HEK293 (cell line): ENCODE results near the gene LRIF1.
A peak's percentile ranks its signal among the peaks of the same experiment; 100 is the strongest.

ENCODE experiments used
- CTCF ChIA-PET: fragments of 350-600 bp; formaldehyde crosslinking; extraction: SDS; loops from one replicate; lab custom pipeline; 2021; ENCODE audit warnings: antibody characterized with exemption; lab: Yijun Ruan, JAX
- POLR2A ChIA-PET: fragments of 300-600 bp; formaldehyde crosslinking; extraction: SDS; loops from one replicate; lab custom pipeline; 2020; ENCODE audit warnings: antibody characterized with exemption, inconsistent platforms; lab: Yijun Ruan, JAX
- H3K27ac ChIP-seq: fragments of 200-500 bp; sonication (Bioruptor generic); 2 replicates; pipeline ENCODE4 v1.5.1; 2014; ENCODE audit warnings: low read depth, low read length, control low read depth, inconsistent platforms; ENCODE audit errors: extremely low read depth
- H3K36me3 ChIP-seq, 2 experiments: fragments of 200-500 bp in 1 of 2; sonication (Bioruptor generic) in 1 of 2; 1 replicate in 1 of 2; 2 replicates in 1 of 2; pipeline ENCODE4 v1.5.1; 2014 to 2017; ENCODE audit warnings: inconsistent platforms in 2 of 2, low read length in 2 of 2; ENCODE audit not compliant: control insufficient read depth in 2 of 2, insufficient read depth in 1 of 2
- H3K4me1 ChIP-seq: fragments of 200-500 bp; sonication (Bioruptor generic); 2 replicates; pipeline ENCODE4 v1.5.1; 2014; ENCODE audit warnings: mild to moderate bottlenecking, low read length, inconsistent platforms; ENCODE audit not compliant: control insufficient read depth, insufficient read depth
- H3K4me3 ChIP-seq: 2 replicates; pipeline ENCODE4 v1.5.1; 2011; ENCODE audit warnings: low read depth, mild to moderate bottlenecking, control low read depth, low read length, moderate library complexity
- H3K9me3 ChIP-seq: fragments of 200-500 bp; sonication (Bioruptor generic); 2 replicates; pipeline ENCODE4 v1.5.1; 2014; ENCODE audit warnings: low read depth, low read length, inconsistent platforms; ENCODE audit not compliant: control insufficient read depth, insufficient read depth
- GLI4 ChIP-seq: fragments of 450-650 bp; formaldehyde crosslinking; IDR thresholded peaks from 2 replicates; pipeline ENCODE4 v1.5.1; 2016; ENCODE audit warnings: missing biosample characterization, missing genetic modification characterization
- GLIS1 ChIP-seq: fragments of 450-650 bp; formaldehyde crosslinking; IDR thresholded peaks from 2 replicates; pipeline ENCODE4 v1.5.1; 2016; ENCODE audit warnings: missing biosample characterization, missing genetic modification characterization
- HOXD13 ChIP-seq: sonication (generic); formaldehyde crosslinking; IDR thresholded peaks from 2 replicates; pipeline ENCODE4 v1.8.0; 2022; ENCODE audit warnings: missing genetic modification reagents, borderline replicate concordance
- KLF8 ChIP-seq: fragments of 450-650 bp; formaldehyde crosslinking; IDR thresholded peaks from 2 replicates; pipeline ENCODE4 v1.5.1; 2016; ENCODE audit warnings: missing biosample characterization, missing genetic modification characterization
- MYNN ChIP-seq: fragments of 450-650 bp; formaldehyde crosslinking; IDR thresholded peaks from 2 replicates; pipeline ENCODE4 v1.5.1; 2016; ENCODE audit warnings: missing biosample characterization, missing genetic modification characterization, borderline replicate concordance
- ZBTB11 ChIP-seq: fragments of 450-650 bp; formaldehyde crosslinking; conservative IDR thresholded peaks from 2 replicates; pipeline ENCODE4 v1.5.1; 2016; ENCODE audit warnings: low read depth, missing biosample characterization, missing genetic modification characterization
- ZBTB20 ChIP-seq: fragments of 450-650 bp; formaldehyde crosslinking; IDR thresholded peaks from 2 replicates; pipeline ENCODE4 v1.5.1; 2016; ENCODE audit warnings: missing biosample characterization, missing genetic modification characterization
- ZBTB48 ChIP-seq: fragments of 450-650 bp; formaldehyde crosslinking; IDR thresholded peaks from 2 replicates; pipeline ENCODE4 v1.5.1; 2016; ENCODE audit warnings: missing biosample characterization, missing genetic modification characterization
- ZFP3 ChIP-seq: fragments of 450-650 bp; formaldehyde crosslinking; IDR thresholded peaks from 2 replicates; pipeline ENCODE4 v1.5.1; 2016; ENCODE audit warnings: low read depth, missing biosample characterization, missing genetic modification characterization
- ZFP41 ChIP-seq: fragments of 450-650 bp; formaldehyde crosslinking; IDR thresholded peaks from 2 replicates; pipeline ENCODE4 v1.5.1; 2016; ENCODE audit warnings: missing biosample characterization, missing genetic modification characterization, borderline replicate concordance
- ZNF121 ChIP-seq: fragments of 450-650 bp; formaldehyde crosslinking; IDR thresholded peaks from 2 replicates; pipeline ENCODE4 v1.5.1; 2016; ENCODE audit warnings: missing biosample characterization, missing genetic modification characterization
- ZNF146 ChIP-seq: fragments of 450-650 bp; formaldehyde crosslinking; IDR thresholded peaks from 2 replicates; pipeline ENCODE4 v1.5.1; 2016; ENCODE audit warnings: missing biosample characterization, missing genetic modification characterization
- ZNF202 ChIP-seq: fragments of 450-650 bp; formaldehyde crosslinking; IDR thresholded peaks from 2 replicates; pipeline ENCODE4 v1.5.1; 2016; ENCODE audit warnings: missing biosample characterization, missing genetic modification characterization, borderline replicate concordance
- ZNF266 ChIP-seq: fragments of 450-650 bp; formaldehyde crosslinking; IDR thresholded peaks from 2 replicates; pipeline ENCODE4 v1.5.1; 2016; ENCODE audit warnings: missing biosample characterization, missing genetic modification characterization, low read depth
- ZNF274 ChIP-seq, 2 experiments: fragments of 200-500 bp in 1 of 2; fragments of 450-650 bp in 1 of 2; sonication (Bioruptor generic) in 1 of 2; formaldehyde crosslinking in 1 of 2; IDR thresholded peaks; 2 replicates each; pipeline versions ENCODE4 v1.5.1 to v1.6.1; 2014 to 2016; ENCODE audit warnings: borderline replicate concordance in 1 of 2, inconsistent platforms in 1 of 2, low read length in 1 of 2, missing biosample characterization in 1 of 2, missing genetic modification characterization in 1 of 2
- ZNF335 ChIP-seq: fragments of 450-650 bp; formaldehyde crosslinking; conservative IDR thresholded peaks from 2 replicates; pipeline ENCODE4 v1.5.1; 2016; ENCODE audit warnings: missing biosample characterization, missing genetic modification characterization
- ZNF37A ChIP-seq: fragments of 450-650 bp; IDR thresholded peaks from 2 replicates; pipeline ENCODE4 v1.5.1; 2018; ENCODE audit warnings: missing biosample characterization, missing genetic modification characterization
- ZNF548 ChIP-seq: fragments of 450-650 bp; formaldehyde crosslinking; IDR thresholded peaks from 2 replicates; pipeline ENCODE4 v1.5.1; 2016; ENCODE audit warnings: missing biosample characterization, missing genetic modification characterization
- ZNF585B ChIP-seq: fragments of 450-650 bp; formaldehyde crosslinking; IDR thresholded peaks from 2 replicates; pipeline ENCODE4 v1.5.1; 2016; ENCODE audit warnings: missing biosample characterization, missing genetic modification characterization
- ZNF621 ChIP-seq: fragments of 450-650 bp; formaldehyde crosslinking; IDR thresholded peaks from 2 replicates; pipeline ENCODE4 v1.5.1; 2017; ENCODE audit warnings: missing biosample characterization, missing genetic modification characterization
- ZNF670 ChIP-seq: fragments of 450-650 bp; formaldehyde crosslinking; IDR thresholded peaks from 2 replicates; pipeline ENCODE4 v1.5.1; 2016; ENCODE audit warnings: missing biosample characterization, missing genetic modification characterization, low read depth
- ZNF707 ChIP-seq: fragments of 450-650 bp; formaldehyde crosslinking; IDR thresholded peaks from 2 replicates; pipeline ENCODE4 v1.5.1; 2016; ENCODE audit warnings: missing biosample characterization, missing genetic modification characterization
- ZNF776 ChIP-seq: fragments of 450-650 bp; formaldehyde crosslinking; IDR thresholded peaks from 2 replicates; pipeline ENCODE4 v1.5.0; 2017; ENCODE audit warnings: missing biosample characterization, missing genetic modification characterization, borderline replicate concordance
- ZNF791 ChIP-seq: fragments of 450-650 bp; formaldehyde crosslinking; IDR thresholded peaks from 2 replicates; pipeline ENCODE4 v1.5.1; 2016; ENCODE audit warnings: missing biosample characterization, missing genetic modification characterization
- ZNF843 ChIP-seq: fragments of 450-650 bp; formaldehyde crosslinking; IDR thresholded peaks from 2 replicates; pipeline ENCODE4 v1.5.1; 2016; ENCODE audit warnings: missing biosample characterization, missing genetic modification characterization
- TF ChIP-seq, protein P1 (sequence below): fragments of 450-650 bp; formaldehyde crosslinking; IDR thresholded peaks from 2 replicates; pipeline ENCODE4 v1.5.1; 2016; ENCODE audit warnings: missing biosample characterization, missing genetic modification characterization
- TF ChIP-seq, protein P2 (sequence below): fragments of 450-650 bp; formaldehyde crosslinking; IDR thresholded peaks from 2 replicates; pipeline ENCODE4 v1.5.1; 2017; ENCODE audit warnings: missing biosample characterization, missing genetic modification characterization

The LRIF1 gene

GRCh38 chr1:110964455-110964903, 757 bp upstream of the LRIF1 start (continued):
- TF ChIP-seq, protein P1, sequence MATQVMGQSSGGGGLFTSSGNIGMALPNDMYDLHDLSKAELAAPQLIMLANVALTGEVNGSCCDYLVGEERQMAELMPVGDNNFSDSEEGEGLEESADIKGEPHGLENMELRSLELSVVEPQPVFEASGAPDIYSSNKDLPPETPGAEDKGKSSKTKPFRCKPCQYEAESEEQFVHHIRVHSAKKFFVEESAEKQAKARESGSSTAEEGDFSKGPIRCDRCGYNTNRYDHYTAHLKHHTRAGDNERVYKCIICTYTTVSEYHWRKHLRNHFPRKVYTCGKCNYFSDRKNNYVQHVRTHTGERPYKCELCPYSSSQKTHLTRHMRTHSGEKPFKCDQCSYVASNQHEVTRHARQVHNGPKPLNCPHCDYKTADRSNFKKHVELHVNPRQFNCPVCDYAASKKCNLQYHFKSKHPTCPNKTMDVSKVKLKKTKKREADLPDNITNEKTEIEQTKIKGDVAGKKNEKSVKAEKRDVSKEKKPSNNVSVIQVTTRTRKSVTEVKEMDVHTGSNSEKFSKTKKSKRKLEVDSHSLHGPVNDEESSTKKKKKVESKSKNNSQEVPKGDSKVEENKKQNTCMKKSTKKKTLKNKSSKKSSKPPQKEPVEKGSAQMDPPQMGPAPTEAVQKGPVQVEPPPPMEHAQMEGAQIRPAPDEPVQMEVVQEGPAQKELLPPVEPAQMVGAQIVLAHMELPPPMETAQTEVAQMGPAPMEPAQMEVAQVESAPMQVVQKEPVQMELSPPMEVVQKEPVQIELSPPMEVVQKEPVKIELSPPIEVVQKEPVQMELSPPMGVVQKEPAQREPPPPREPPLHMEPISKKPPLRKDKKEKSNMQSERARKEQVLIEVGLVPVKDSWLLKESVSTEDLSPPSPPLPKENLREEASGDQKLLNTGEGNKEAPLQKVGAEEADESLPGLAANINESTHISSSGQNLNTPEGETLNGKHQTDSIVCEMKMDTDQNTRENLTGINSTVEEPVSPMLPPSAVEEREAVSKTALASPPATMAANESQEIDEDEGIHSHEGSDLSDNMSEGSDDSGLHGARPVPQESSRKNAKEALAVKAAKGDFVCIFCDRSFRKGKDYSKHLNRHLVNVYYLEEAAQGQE (tag by site-specific recombination): 0 out of 2 replicates have a peak, but pooled peaks have one; percentile 8

DNA sequence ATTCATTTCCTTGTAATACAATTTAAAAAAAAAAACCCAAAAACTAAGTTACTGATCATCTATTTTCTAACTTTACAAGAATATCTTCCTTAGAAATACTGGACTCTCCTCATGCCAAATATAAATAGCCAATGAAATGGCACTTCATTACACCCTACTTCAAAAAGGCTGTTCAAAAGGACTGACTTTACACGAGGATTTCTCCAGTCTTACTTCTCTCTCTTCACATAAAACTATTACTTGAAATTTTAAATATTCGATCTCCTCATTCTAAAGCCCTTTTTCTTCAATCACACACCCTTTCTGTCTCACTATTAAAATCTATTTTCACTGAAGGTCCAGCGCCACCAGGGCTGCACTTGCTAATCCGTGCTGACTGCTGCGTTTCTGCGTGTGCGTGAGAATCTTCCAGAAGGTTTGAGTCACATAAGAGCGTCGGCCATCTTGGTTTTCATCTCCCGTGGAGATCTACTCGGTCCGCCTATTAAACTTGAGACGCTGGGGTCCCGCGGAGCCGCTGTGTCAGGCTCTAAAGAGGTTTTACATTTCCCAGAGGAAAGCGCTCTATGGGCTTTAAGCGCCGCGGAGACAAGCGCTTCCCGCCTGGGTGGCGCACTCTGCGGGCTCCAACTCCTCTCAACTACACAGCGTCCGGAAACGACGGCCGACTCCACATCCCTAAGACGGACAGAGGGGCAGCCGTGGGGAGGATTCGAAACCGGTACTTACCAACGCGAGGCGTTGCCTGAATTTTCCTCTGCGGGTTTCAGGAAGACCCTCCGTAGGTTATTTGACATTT, 631 bp downstream of the LRIF1 start:
- CTCF ChIA-PET: no interaction called here
- POLR2A ChIA-PET: interaction anchor here (1.0 kb wide), 1 partner anchor 29 kb away, joined by 3 read pairs; no protein-coding TSS in a partner anchor
- H3K36me3 ChIP-seq: no peaks in the 10 kb centered on the region
- H3K4me1 ChIP-seq: no peaks in the 10 kb centered on the region; the same call in 1 of the 2 replicates
- no peaks in the 10 kb centered on the region for H3K9me3 ChIP-seq
- H3K27ac ChIP-seq: peak overlapping the region; percentile 62
- peak overlapping the region; percentile 79 for H3K4me3 ChIP-seq
- TF ChIP-seq MYNN (no peak), GLI4 (tag by site-specific recombination) (no peak), ZBTB48 (peak; percentile 82), ZBTB11 (no peak), ZNF670 (tag by site-specific recombination) (no peak), ZNF37A (tag by site-specific recombination) (no peak), GLIS1 (peak; percentile 43; the same call in 1 of the 2 replicates), ZNF335 (peak; percentile 80), ZNF274 (IDR thresholded peaks at IDR 0.05; ENCODE audit: low read length) (no peak), ZNF274 (tag by site-specific recombination; IDR thresholded peaks at IDR 0.05; ENCODE audit: borderline replicate concordance) (no peak), ZNF146 (tag by site-specific recombination) (no peak), ZNF707 (tag by site-specific recombination) (no peak), ZFP41 (tag by site-specific recombination) (no peak), ZFP3 (tag by site-specific recombination) (no peak), ZNF202 (tag by site-specific recombination) (no peak), ZNF776 (tag by site-specific recombination) (no peak), ZNF548 (tag by site-specific recombination) (no peak), ZNF843 (tag by site-specific recombination) (peak; percentile 27; the same call in 1 of the 2 replicates), HOXD13 (CRISPR knock-in tag) (no peak), ZNF621 (tag by site-specific recombination) (no peak), ZNF585B (tag by site-specific recombination) (no peak), ZNF266 (tag by site-specific recombination) (no peak), ZNF791 (tag by site-specific recombination) (no peak), KLF8 (tag by site-specific recombination) (no peak), ZBTB20 (tag by site-specific recombination) (peak; percentile 45; the same call in 1 of the 2 replicates), ZNF121 (tag by site-specific recombination) (no peak)
- TF ChIP-seq, protein P2, sequence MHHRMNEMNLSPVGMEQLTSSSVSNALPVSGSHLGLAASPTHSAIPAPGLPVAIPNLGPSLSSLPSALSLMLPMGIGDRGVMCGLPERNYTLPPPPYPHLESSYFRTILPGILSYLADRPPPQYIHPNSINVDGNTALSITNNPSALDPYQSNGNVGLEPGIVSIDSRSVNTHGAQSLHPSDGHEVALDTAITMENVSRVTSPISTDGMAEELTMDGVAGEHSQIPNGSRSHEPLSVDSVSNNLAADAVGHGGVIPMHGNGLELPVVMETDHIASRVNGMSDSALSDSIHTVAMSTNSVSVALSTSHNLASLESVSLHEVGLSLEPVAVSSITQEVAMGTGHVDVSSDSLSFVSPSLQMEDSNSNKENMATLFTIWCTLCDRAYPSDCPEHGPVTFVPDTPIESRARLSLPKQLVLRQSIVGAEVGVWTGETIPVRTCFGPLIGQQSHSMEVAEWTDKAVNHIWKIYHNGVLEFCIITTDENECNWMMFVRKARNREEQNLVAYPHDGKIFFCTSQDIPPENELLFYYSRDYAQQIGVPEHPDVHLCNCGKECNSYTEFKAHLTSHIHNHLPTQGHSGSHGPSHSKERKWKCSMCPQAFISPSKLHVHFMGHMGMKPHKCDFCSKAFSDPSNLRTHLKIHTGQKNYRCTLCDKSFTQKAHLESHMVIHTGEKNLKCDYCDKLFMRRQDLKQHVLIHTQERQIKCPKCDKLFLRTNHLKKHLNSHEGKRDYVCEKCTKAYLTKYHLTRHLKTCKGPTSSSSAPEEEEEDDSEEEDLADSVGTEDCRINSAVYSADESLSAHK: peak; percentile 93
